Superior temporal gyrus (tissue), 1 donor: Measurements from ENCODE around the gene ANKRD26.
A peak's percentile ranks its signal among the peaks of the same experiment; 100 is the strongest.
"Not testable (repeated sequence)": the region's sequence is repeated elsewhere in the genome, so short reads cannot be mapped to it uniquely, and the experiment has no call there.

ENCODE experiments used
- DNase-seq: peaks from one replicate; pipeline ENCODE4 v3.0.0-alpha.2; 2016; ENCODE audit errors: extremely low spot score

Gene ANKRD26

DNA sequence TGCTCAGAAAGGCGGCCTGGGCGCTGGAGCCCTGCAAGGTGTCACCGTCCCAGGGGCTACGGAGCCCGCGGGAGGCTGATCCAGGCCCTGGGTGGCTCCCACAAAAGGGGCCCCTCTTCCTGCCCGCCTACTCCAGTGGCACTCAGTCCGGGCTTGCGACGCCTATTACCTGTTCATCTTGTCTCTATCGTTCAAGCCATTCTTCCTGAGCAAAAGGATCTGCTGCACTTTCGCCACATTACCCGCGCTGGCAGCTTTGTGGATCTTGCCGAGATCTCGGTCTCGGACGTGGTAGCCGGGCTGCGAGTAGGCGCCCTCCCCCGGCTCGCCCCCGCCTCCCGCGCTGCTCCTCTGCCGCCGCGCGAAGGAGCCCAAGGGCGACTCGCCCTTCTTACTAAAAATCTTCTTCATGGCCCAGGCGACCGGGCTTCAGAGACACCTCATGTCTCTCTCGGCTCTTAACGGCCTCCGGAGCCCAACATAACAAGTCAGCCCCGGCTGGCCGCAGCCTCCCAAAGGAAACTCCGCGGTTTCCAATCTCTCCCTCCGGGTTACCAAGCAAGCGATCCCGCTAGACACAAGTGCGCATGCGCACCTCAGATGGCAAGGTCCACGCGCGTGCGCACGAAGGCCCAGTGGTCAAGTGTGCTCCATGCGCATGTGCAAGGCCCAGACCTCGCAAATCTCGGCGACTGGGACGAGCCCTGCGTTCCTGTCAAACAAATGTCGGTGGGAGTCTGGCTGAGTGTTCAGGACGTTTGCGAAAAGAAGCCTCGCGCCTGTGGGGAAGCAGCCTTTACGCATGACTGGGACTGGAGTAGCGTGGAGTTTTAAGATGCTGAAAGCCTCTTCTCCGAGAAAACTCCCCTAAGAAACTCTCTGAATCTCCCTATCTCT lies at the start of gene ANKRD26:
Gene ANKRD26 (minus strand): TSS at position 579 of the 897 bp plus-strand sequence. CDS start 168 bp downstream, at position 411.
- peak; percentile 99 for DNase-seq

DNA sequence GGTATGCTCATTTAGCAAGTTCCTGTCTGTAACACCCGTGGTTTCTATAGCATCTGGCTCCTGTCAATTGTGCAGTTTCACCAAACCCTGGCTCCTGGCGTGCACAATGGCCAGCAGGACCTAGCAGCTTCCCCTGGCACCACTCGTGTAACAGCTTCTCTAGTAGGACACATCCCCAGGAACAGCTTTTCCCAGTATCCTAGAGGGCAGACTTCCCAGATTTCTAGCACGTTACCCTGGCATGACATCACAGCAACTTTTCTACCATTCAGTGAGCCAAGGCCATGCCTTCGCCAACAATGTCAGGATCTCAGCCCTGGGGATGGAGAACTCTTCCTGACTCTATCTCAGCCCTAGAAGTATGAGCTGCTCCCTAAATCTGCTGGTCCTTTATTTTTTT lies 47.4 kb upstream of the ANKRD26 start:
- no peak for DNase-seq

DNA sequence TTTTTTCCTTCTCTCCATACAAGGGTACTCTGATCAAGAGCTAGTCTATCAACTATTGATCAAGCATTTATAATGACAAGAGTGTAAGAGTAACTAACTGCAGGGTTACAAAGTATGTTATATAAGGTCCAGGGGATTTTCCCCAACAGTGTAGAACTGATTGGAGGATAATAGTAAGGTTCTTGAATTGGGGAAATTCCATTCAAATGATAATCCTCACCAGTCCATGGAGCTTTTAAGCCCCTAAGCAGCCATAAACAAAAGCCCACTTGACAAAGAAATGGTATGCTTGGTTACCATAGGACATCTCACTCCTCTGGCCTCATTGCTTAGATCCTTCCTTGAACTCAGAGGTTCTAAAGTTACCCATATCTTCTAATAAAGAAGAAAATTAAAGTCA lies 45.6 kb upstream of the ANKRD26 start:
- DNase-seq: no peak

DNA sequence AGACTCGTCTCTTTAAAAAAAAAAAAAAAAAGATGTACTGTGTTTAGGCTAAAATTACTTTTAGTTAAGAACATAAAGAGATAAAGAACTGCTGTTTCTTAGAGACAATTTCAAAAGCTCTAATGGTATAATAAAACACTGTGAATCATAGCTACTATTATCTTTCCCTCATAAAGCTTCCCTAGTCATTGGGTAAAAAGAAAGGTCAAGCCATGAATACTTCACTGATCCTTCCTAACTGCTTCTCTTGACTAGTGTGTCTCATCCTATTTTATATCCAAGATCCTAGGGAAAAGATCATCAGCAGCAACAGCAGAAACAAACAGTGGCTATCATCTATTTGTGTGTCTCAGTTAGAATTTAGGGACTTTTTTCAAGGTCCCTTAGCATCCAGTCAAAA lies 43.4 kb upstream of the ANKRD26 start:
- no peak for DNase-seq

DNA sequence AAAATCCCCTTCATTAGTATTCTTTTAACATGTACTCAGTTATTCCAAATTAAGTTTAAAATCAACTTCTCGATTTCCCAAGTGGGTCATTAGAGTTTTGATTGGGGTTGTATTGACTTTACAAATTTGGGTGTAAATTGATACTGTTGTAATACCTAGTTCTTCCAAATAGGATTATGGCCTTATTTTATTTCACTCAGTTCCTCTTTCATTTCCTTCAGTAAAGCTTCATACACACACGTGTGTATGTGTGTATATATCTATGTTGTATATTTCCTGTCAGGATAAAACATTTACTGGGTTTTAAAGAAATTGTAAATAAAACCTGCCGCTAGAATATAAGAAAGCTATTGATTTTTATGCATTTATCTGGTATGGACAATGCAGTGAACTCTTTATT lies 38.0 kb upstream of the ANKRD26 start:
- DNase-seq: no peak

DNA sequence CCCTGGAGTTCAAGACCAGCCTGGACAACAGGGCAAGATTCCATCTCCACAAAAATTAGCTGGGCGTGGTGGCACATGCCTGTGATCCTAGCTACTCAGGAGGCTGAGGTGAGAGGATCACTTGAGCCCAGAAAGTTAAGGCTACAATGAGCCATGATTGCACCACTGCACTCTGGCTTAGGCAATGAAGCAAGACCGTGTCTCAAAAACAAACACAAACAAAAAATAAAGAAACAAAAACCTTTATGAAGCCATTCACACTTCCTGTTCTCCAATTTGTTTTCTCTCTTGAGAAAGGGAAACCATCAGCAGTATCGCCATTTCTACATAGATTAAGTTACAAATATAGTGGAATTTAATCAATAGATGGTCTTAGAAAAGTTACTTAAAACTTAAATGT lies 34.1 kb upstream of the ANKRD26 start:
- no peak for DNase-seq

DNA sequence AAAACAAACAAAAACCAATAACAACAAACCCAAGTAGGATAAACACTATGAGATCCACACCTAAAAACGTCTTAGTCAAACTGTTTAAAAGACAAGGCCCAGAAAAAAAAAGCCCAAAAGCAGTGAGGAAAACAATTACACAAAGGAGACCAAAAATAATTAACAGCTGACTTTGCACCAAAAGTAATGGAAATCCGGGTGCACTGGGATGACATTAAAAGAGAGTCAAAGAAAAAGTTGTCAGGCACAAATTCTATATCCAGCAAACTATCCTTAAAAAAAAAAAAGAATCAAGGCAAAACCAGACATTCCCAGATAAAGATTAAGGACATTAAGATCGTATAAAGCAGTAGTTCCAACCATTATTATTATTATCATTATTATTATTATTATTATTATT lies 7.9 kb upstream of the ANKRD26 start:
- DNase-seq: no peak

DNA sequence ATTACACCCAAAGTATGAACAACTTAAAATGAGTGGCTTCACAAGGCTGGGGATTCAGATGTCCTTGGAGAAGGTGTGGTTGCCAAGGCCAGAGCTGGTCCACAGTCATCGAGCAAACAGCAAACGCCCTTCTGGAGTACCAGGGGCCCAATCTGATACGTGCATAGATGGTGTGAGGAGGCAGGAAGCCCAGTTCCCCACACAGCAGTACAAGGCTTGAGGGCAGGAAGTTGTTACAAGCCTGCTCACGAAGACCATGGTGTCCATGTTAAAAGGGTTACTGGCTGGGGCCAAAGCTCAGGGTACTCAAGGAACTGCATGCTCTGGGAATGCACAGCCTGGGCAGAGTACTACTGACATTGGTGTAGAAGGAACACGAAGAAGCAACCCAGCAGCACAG lies 4.6 kb upstream of the ANKRD26 start:
- DNase-seq: no peak

DNA sequence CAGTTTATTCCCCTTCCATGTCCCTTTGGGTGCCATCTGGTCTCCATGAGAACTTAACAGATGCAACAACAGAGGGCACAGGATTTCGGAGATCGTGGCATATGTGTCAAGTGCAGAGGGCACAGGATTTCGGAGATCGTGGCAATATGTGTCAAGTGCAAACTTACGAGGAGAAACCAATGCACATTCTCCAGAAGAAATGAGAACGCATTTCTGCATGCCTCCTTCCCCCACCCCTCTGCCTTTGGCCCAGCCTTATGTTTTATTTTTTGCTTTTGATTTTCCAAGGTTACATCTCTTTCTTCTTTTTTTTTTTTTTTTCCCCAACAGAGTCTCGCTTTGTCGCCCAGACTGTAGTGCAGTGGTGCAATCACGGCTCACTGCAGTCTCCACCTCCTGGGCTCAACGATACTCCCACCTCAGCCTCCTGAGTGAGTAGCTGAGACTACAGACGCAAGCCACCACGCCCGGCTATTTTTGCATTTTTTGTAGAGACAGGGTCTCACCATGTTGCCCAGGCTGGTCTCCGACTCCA lies 586 bp upstream of the ANKRD26 start:
- DNase-seq: no peak

DNA sequence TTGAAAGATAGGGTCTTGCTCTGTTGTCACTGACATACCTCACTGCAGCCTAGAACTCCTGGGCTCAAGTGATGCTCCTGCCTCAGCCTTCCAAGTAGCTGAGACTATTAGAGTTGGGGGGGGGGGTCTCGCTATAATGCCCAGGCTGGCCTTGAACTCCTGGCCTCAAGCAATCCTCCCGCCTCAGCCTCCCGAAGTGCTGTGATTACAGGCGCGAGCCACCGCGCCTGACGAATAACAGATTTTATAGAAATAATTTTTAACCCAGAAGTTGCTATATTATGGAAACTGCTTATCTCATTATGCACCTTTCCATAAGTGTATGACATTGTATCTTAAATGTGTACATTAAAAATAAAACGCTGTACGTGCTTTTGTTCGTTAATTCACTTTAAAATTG lies 846 bp downstream of the ANKRD26 start:
- DNase-seq: no peak

DNA sequence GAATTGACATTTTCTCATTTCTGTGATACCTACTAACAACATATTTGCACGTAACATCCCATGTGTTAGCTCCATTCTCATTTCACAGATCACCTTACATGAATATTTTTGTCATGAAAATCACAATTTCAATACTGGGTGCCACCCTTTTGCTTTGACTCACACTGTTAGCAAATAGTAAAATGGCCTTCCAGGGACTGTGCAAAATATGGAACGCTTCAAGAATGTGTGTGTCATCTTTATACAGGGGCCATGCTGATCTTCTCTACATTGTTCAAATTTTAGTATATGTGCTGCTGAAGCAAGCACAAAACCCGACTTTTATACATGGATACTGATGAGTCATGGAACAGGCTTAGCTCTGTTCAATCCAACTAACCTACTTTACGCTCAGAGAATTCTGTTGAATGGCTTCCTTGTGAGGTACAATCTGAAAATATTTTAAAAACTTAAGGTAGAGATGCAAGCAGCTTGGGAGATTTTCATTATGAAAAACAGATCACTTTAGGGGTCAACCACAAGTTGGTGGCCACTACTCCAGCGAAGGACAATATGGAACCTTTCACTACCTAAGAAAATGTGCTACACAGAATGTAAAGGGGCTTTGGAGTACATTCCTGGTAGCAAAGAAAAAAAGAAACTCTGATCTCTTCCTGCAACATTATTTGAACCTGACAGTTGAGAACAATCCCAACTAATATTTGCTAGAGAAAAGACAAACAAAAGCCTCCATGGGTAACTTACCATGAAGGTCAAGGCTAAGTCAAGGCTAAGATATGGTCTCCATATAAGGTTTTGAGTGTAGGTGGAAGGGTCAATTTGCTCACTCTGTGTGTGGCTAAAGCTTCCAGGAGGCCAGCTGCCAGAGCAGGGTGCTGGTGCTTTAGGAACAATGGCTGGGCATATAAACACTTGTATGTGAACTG lies 11.9 kb downstream of the ANKRD26 start:
- DNase-seq: no peak

DNA sequence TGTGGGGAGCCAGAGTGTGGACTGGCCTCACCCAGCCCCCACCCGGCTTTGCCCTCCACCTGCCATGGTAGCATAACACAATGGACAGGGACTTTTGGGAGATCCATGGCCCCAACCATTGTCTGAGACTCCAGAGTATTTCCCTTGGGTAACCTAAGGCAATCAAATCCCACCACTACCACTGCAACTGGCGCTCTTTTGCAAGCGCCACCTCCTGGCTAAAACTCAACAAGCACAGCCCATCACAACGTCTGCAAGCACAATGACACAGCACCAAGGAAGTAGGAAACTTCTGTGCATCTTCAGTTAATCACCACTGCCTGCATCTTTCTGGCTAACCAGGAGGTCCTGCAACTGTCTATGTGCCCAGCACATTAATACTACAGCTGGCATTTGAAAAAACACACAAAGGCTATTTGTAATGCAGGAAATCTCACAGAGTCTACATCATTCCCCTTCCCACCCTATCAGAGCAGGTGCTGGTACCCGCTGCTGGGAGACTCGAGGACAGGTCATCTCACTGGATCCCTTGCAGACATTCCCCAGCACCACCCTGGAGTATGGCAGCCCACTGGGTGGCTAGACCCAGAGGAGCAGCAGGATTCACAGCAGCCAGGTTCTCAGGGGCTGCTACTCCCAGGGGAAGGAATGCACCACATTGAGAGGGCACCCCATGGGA lies 27.7 kb downstream of the ANKRD26 start:
- DNase-seq: no peak

DNA sequence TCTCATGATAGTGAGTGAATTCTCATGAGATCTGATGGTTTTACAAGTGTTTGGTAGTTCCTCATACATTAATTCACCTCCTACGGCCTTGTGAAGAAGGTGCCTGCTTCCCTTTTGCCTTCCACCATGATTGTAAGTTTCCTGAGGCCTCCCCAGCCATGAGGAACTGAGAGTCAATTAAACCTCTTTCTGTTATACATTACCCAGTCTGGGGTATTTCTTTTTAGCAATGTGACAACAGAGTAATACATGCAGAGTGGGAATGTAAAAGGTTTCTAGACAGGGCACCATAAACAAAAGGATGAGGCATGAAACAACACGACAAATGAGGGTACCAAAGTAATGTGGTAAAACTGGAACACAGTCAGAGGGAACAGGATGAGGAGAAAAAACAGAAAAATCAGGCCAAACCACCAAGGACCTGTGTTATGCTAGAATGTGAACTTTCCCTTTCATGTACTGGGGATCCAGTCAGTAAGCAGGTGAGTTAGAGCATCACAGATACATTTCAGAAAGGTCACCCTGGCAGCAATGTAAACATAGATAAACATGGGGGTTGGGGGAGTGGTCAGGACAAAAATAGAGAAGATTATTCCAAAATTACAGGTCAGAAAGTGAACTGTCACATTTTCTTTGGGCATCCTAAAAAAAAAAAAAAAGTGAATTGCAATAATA lies 31.9 kb downstream of the ANKRD26 start:
- DNase-seq: no peak

DNA sequence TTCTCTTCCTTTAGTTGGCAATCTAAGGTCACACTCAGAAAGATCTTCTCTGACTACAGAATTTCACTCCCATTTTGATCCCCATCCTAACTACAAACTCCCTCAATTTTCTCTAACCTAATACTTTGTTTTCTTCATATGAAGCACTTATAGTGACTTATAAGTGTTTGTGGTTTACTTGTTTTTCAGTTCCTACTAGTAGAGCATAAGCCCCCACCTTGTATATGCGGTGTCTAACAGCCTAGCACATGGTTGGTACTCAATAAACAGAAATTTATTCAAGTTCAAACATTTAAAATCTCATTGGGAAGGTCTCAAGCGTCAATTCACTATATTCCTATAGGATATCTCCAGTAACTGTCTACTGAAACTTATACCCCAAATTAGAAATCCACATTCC lies 35.2 kb downstream of the ANKRD26 start:
- no peak for DNase-seq

DNA sequence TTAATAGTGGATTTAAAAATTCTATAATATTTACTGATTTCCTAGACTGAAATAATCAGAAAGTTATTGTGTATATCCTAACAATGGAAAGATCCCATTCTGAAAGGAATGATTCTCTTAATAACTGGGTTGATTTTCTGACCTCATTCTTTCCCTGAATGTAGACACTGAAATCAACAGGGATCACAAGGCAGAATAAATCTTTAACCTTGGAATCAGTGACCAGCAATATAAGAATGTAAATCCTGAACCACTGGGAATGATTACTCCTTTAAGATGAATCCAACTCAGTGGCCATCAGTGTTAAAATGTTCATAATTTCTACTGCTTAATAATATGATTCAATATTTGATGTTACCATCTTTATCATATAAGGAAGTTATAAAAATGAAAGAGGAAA lies 47.6 kb downstream of the ANKRD26 start:
- DNase-seq: no peak

DNA sequence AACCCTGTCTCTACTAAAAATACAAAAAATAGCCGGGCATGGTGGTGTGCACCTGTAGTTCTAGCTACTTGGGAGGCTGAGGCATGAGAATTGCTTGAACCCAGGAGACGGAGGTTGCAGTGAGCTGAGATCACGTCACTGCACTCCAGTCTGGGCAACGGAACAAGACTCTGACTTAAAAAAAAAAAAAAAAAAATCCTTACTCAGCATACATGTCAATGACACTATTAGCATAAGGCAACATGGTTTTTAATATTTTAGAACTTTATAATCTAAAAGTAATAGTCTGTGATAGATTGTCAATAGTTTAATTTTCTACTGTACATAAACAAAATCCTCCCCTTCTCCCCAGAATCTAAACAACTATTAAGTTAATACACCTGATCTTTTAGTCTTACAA lies 55.0 kb downstream of the ANKRD26 start:
- not testable (repeated sequence) for DNase-seq

DNA sequence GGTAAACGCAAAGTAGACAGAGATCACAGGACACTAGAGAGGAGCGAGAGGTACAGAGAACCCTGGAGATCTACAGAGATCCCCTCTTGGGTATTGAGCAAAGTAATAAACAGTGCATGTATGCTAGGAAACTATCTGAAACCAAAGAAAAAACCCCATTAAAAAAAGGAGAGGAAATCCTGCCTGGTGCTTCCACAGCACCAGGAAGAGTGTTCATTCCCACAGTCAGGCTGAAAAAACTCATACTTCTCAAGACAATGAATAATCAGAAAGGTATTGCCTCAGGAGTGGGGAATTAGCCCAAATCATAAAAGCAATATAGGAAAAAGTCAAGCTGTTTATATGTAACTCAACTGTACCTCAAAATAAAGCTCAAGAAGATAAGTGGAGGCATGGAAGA lies 59.1 kb downstream of the ANKRD26 start:
- no peak for DNase-seq

DNA sequence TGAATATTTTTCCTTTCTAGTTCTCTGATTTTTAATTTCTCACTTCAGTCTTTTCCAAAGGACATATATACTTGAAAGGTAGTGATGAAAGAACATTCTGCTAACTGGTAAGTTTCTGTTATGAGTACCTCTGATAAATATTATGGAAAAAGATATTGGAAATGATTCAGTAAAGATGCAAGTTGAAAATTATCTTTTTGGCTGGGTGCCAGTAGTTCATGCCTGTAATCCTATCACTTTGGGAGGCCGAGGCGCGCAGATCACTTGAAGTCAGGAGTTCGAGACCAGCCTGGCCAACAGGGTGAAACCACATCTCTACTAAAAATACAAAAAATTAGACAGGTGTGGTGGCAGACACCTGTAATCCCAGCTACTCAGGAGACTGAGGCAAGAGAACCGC lies 62.1 kb downstream of the ANKRD26 start:
- no peak for DNase-seq

DNA sequence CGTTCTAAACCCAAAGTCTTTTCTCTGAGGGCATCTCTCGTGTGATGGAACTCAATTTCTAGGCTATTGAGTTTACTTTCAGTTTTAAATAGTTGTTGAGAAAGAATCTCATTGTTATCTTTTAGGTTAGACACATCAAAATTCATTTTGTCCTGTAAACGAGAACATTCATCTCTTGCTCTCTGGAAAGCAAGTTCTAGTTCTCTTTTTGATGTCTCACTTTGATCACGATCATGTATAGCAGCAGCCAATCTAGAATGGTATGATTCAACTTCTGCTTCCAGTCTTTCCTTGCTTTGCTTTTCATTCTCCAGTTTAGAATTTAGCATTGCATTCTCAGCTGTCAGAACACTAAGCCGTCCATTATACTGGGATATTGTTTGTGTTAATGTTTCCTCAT lies 65.1 kb downstream of the ANKRD26 start:
- DNase-seq: no peak

DNA sequence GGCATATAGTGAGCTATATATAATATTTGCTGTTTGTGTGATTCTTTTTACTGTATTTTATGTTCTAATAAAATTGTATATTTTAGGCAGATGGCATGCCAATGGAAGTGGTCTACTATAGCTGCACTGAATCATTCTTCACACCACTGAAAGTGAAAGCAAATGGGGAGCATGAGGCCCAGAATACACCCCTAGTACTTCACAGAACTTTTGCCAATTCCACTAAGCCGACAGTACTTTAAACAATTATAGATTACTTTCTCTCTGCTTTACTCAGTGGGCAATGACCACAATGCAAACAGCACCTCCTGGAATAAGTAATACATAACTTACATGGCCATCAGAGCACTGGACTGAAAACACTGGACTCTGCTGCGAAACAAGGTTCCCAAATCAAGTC lies 70.2 kb downstream of the ANKRD26 start:
- DNase-seq: no peak

DNA sequence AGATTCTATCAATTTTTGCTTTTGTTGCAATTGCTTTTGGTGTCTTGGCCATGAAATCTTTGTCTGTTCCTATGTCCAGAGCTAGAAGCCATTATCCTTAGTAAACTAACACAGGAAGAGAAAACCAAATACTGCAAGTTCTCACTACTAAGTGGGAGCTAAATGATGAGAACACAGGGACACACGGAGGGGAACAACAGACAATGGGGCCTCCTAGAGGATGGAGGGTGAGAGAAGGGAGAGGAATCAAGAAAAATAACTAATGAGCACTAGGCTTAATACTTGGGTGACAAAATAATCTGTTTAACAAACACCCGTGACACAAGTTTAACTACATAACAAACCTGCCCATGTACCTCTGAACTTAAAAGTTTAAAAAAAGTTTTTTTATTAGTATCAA lies 78.2 kb downstream of the ANKRD26 start:
- DNase-seq: no peak
